GM12892 (cell line): Measurements from ENCODE around the gene SPTBN1.

Source experiments
- DNase-seq: peaks from one replicate; pipeline ENCODE4 v3.0.0; 2011; ENCODE audit not compliant: insufficient read length
- FAIRE-seq: peaks from 2 replicates; lab custom pipeline; 2011; peaks lifted over from hg19 to GRCh38; lab: Jason Lieb, UNC
- POLR2A ChIP-seq: IDR thresholded peaks from 2 replicates; pipeline ENCODE4 v1.6.1; 2011; ENCODE audit warnings: low read depth, low read length, control low read depth
- POLR2AphosphoS5 ChIP-seq: IDR thresholded peaks from 2 replicates; pipeline ENCODE4 v1.6.1; 2011; ENCODE audit warnings: low read depth, low read length, control low read depth
- TAF1 ChIP-seq: IDR thresholded peaks from 2 replicates; pipeline ENCODE4 v1.6.1; 2011; ENCODE audit warnings: low read depth, mild to moderate bottlenecking, control low read depth, low read length, borderline replicate concordance

SPTBN1 gene

DNA sequence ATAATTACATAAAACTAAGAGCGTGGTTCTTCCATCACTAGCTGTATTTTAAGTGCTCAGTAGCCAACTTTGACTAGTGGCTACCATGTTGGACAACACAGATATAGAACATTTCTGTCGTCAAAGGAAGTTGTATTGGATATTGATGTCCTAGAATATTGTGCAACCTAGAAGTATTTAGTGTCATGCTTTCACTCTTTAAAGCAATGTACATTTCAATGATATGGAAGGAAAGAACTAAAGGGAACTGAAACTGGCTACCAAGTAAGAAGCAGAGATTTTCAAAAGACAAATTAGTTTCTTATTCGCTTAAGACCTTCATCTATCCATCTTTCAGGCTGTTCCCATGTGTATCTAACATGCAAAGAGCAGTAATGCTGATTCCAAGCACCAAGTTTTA, 182.0 kb downstream of the SPTBN1 start:
- peak; percentile 60 for FAIRE-seq
- DNase-seq = no peak
- TF ChIP-seq POLR2AphosphoS5 (no peak), TAF1 (no peak), POLR2A (no peak)

DNA sequence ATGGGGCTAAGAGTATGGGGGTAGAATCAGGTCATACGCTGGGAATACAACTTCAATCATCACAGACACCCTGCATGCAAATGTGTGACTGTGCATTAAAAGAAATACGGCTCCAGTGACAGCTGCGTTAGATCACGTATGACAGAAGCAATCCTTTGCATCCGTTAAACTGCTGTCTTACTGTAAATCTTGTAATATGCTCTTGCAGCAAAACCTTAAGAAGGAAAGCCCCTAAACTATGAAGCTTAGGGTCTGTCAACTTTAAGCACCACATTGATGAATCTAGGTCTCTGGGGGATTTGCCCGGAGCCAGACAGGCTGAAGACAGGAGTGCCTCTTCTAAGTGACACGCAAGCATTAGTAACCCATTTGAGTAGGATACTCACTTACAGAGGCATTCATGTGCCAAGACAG, 182.7 kb downstream of the SPTBN1 start:
- DNase-seq (no peak), FAIRE-seq (no peak)
- TF ChIP-seq POLR2A = no peak
- no peak for TF ChIP-seq POLR2AphosphoS5
- no peak for TF ChIP-seq TAF1

DNA sequence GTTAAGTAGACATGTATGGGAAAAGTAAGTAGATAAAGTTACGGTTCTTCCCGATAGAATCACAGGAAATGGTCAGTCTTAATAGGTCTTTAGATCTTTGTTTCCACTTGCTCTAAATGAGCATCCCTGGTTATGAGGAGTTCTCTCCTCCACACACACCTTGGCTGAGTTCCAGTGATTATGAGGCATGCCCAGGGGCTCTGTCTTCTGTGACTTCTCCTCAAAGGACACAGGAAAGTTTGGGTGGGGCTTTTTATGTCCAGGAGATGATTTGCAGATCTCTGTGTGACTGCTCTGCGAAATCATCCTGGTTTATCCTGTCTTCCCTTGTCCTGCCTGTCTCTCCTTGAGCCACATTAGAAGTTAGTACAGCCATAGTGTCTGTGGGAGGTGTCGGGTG, 183.5 kb downstream of the SPTBN1 start:
- FAIRE-seq (no peak), DNase-seq (no peak)
- TF ChIP-seq POLR2A = no peak
- TF ChIP-seq TAF1 = no peak
- no peak for TF ChIP-seq POLR2AphosphoS5

DNA sequence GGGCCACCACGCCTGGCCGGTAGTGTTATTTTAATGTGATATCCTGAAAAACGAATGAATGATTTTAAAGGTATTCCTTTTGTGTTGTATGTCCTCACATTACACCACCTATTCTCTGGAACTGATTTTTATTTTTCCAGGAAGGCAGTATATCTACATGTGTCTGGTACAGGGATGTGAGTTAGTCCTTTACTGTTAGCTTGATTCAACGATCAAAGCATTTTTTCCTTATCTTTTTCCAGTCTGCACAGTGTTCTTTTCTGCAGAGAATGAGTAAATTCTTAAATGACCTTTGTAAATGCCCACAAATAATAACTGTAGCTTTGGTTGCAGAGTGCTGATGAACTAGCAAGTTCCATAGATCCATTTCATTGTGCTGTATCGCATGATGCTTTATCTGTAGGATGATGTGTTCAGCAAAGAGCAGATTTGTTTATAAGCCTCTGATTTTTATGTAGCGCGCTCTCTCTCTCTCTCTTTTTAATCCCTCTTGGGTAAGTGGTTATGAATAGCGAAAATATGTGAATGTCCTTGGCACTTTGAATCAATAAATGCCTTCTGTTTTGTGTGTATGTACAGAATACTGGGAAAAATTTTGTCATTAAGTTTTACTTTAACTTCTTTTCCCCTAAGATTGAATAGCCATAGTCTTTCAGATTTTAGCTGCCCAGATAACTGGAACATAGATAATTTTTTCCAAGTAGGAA, 184.9 kb downstream of the SPTBN1 start:
- no peak for FAIRE-seq
- no peak for DNase-seq
- TF ChIP-seq POLR2AphosphoS5 (no peak), TAF1 (no peak), POLR2A (no peak)

DNA sequence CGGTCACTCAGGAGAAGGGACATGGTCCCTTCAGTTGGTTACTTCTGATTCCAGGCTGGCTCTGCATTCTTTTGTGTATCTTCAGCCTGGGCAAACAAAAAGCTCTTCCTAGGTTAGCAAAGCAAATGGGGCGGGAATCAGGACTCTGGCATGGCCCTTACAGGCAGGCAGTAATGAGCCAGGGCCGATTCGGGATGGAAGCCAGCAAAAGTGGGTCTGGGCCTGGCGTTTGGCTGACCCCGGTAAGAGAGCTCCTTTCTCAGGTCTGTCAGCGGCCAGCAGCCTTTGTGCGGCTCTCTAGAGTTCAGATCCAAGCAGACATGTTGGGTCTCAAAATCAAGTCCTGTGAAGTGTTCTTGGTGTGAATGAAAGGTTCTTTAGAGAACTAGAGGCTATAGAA, 185.9 kb downstream of the SPTBN1 start:
- TF ChIP-seq POLR2A (no peak), TAF1 (no peak), POLR2AphosphoS5 (no peak)
- FAIRE-seq (no peak), DNase-seq (no peak)

DNA sequence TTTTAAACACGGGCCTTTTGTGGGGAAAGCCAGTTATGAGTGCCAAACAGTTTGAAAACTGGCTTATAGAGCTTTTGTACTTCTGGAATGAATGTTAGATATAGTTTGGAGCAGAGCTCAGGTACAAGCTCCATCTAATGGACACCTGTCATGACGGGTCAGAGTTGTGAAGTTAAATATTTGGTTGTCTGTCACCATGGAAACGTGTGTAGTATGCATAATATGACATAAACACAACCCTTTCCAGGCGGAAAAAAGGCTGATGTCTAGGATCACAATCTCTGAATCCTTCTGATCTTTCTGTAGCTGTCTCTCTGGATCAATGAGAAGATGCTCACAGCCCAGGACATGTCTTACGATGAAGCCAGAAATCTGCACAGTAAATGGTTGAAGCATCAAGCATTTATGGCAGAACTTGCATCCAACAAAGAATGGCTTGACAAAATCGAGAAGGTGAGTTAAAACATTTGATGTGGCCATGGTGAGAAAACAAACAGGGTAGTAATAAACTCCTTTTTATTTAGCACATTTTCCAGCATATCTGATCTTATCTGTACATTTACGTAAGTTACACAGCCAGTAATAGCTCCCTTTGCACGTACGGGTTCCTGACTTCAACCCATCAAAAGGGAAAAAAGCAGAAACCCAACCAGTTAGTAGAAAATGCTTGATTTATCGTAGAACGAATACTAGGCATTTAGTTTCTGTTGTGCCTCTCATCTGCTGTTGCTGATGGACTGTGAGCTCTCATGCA, 186.7 kb downstream of the SPTBN1 start:
- FAIRE-seq (no peak), DNase-seq (no peak)
- no peak for TF ChIP-seq POLR2AphosphoS5
- TF ChIP-seq TAF1 = no peak
- TF ChIP-seq POLR2A = no peak

DNA sequence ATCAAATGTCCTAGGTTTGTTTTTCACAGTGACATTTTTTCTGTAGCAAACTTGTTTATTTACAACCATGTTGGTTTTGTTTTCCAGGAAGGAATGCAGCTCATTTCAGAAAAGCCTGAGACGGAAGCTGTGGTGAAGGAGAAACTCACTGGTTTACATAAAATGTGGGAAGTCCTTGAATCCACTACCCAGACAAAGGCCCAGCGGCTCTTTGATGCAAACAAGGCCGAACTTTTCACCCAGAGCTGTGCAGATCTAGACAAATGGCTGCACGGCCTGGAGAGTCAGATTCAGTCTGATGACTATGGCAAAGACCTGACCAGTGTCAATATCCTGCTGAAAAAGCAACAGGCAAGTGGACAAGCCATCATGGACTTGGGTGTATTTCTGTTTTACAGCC, 188.1 kb downstream of the SPTBN1 start:
- FAIRE-seq = no peak
- no peak for TF ChIP-seq TAF1
- no peak for TF ChIP-seq POLR2A
- TF ChIP-seq POLR2AphosphoS5 = no peak

DNA sequence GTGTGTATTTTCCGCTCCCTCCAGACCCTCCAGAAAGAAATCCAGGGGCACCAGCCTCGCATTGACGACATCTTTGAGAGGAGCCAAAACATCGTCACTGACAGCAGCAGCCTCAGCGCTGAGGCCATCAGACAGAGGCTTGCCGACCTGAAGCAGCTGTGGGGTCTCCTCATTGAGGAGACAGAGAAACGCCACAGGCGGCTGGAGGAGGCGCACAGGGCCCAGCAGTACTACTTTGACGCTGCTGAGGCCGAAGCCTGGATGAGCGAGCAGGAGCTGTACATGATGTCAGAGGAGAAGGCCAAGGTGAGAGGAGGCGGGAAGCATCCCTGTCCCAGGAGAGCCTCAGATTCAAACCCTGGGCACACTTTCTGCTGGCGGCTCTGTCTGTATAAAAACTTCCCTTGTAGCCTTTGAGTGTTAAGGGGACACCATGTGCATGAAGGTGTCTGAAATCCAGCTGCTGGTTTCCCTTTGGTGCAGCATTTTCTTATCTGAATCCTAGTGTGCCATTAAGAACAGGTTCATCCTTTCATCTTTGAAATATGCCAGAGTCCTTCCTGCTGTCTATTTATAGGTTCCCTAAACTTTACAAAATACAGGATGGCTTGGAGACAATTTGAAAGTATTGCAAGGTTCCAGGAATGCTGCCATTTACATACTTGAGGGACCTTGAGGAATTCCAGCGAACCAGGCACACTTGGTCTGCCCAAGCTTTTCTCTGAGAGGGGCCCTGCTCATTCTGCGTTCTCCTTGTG, 190.2 kb downstream of the SPTBN1 start:
- no peak for FAIRE-seq
- no peak for TF ChIP-seq POLR2A
- no peak for TF ChIP-seq POLR2AphosphoS5
- TF ChIP-seq TAF1 = no peak
- DNase-seq = no peak

More for the DNA sequence above, 188.1 kb downstream of the SPTBN1 start:
- DNase-seq = no peak

DNA sequence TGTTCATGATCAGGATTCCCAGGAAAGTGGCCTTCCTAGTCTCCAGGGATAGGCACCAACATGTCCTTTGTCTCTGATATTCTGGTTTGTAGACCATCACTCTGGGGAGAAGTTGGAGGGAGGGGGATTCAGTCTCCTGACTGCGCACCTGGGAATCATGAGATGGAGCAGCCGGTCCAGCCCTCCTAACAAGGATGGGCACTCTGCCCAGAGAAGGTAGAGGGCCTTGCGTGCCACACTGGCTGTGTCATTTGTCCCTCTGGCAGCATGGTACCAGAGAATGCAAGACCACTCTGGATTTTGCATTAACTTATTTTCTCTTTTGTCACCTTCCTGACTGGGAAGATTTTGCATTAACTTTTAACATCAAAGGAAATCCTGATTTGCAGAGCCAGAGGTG, 192.1 kb downstream of the SPTBN1 start:
- FAIRE-seq (no peak), DNase-seq (no peak)
- no peak for TF ChIP-seq POLR2AphosphoS5

DNA sequence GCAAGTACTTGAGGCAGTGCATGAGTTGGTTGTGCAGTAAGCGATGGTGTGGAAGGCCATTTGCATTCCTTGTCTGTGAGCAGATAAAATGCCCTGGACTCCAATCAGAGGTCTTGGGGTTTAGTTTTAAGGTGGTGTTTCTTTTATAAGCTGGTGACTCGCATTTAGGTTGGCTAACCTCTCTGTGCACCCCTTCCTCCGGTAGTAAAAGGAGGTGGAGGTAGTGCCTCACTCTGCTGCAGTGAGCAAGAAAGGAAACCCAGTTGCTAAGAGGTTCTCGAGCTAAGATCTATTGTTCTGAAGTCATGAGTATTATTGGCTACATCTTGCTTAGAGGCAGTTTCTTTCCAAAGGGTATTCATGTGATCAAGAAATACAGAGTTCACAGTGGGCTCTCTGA, 193.1 kb downstream of the SPTBN1 start:
- TF ChIP-seq POLR2A (no peak), TAF1 (no peak), POLR2AphosphoS5 (no peak)
- DNase-seq = no peak
- no peak for FAIRE-seq

DNA sequence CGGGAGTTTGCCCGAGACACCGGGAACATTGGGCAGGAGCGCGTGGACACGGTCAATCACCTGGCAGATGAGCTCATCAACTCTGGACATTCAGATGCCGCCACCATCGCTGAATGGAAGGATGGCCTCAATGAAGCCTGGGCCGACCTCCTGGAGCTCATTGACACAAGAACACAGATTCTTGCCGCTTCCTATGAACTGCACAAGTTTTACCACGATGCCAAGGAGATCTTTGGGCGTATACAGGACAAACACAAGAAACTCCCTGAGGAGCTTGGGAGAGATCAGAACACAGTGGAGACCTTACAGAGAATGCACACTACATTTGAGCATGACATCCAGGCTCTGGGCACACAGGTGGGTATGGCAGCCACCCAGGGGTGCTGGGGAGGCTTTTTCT, 193.5 kb downstream of the SPTBN1 start:
- TF ChIP-seq POLR2AphosphoS5 = no peak
- DNase-seq (no peak), FAIRE-seq (no peak)
